ENCODE results near the gene PABPN1L.

The PABPN1L gene

DNA sequence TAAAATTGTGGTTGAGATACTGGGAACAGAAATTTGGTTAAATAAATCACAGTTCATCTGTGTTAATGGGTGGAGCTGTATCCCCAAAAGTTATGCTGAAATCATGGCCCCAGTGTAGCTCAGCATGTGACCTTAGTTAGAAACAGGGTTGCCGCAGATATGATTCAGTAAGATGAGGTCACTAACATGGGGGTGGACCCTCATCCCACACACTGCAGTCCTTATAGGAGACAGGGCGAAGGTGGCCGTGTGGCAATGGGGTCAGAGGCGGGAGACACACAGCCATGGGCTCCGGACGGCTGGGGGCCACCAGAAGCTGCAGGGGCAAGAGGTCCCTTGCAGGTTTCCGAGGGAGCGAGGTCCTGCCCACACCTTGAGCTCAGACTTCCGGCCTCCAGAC lies 20.4 kb downstream of the PABPN1L start:
- no peak for DNase-seq

DNA sequence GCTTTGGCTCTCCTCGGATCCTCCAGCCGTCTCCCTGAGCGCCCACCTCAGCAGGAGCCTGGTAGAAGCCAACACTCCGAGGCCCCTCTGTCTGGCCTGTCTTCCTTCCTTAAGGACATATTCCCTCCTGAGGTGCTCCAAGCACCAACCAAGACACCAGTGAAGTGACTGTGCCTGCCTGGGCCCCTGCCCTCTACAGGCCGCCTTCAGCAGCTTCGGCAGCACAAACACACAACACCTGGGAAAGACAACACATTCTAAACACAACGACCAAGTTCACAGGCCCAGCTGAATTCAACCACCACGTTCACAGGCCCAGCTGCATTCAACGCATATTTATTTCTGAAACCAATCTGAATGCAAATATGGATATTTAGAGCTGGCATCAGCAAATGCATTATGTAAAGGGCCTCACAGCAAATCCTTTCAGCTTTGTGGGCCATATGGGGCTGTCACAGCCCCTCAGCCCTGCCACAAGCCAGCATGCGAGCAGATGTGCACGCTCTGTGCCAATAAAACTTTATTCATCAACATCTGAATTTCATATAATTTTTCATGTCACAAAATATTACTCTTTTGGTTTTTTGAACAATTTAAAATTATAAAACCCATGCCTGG lies 21.9 kb downstream of the PABPN1L start:
- DNase-seq: no peak

DNA sequence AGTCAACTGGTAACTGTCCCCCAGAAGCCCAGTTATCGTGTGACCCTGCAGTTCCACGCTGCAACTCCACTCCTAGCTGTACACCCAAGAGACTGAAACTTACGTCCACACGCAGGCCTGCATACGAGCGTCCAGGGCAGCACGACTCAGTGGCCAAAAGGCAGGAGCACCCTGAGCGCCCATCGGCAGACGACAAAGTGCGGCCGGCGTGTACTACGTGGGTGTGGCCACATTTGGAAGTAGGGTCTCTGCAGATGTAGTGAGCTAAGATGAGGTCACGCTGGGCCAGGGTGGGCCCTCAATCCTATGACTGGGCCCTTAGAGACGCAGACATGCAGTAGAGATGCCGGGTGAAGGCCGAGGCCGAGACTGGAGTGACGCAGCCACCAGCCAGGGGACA lies 23.2 kb downstream of the PABPN1L start:
- DNase-seq: no peak

DNA sequence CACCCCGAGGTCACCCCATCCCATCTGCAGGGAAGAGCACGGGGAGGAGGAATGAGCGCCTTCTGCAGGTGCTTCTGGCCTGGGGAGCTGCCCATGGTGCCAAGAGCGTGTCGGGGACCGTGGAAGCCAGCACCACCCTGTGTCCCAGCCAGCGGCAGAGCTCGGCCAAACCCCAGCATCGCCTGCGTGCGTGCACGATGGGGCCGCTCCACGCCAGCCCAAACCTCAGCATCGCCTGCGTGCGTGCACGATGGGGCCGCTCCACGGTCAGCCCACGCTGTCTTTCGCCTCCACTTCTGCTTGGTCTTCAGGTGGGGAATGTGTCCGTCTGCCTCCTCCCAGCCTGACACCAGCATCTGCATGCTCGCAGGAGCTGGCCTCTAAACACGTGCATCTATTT lies 23.7 kb downstream of the PABPN1L start:
- no peak for DNase-seq

DNA sequence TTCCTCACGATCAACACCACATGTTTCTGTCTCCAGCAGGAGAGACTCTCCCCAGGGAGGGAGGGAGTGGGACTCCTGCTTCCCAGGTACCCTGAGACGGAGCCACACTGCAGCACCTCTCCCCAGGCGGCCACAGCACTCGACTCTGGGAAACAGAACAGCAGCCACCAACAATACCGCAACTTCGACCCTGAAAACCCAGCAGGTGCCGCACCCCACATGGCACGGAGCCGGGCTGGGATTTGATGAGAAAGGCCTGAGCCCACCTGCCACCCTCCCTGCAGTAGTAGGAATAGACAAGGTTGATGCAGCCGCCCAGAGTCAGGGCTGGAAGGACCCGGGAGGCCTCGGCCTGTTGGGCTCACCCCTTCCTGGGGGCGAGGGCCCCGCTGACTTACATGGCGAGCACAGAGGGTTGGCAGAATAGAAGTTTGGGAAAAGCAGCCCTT lies 24.1 kb downstream of the PABPN1L start:
- DNase-seq: no peak

DNA sequence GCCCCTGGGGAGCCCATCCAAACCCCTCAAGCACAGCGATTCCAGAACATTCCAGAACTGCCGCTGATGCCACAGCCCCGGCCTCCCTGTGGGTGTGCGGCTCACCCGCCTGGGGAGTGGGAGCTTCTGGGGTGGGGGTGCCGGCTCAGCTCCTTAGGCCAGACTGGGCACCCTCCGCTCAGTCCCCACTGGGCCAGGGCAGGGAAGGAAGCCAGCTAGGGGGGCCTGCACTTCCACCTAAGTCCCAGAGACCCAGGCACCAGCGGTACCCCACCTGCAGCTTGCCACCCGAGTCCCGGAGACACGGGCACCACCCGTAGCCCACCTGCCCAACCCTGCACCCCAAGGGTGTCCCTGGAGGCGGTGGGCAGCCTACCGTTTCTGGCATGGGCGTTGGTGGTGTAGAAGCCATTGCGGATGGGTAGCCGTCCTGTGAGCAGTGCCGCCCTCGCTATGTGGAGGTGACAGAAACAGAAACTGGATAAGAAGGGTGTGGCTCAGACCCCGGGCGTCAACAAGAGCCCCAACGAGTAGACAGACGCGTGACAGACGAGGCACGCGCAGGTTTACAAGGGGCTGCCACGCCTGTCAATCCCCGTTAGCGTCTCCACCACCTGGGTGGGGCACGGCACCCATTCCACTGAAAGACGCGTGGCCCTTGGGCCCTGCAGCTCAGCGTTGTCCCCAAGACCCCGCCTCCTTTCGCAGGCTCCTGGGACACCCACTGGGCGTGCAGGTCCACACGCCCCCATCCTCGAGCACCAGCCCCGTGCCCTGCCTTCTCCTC lies 24.7 kb downstream of the PABPN1L start:
- DNase-seq: no peak

DNA sequence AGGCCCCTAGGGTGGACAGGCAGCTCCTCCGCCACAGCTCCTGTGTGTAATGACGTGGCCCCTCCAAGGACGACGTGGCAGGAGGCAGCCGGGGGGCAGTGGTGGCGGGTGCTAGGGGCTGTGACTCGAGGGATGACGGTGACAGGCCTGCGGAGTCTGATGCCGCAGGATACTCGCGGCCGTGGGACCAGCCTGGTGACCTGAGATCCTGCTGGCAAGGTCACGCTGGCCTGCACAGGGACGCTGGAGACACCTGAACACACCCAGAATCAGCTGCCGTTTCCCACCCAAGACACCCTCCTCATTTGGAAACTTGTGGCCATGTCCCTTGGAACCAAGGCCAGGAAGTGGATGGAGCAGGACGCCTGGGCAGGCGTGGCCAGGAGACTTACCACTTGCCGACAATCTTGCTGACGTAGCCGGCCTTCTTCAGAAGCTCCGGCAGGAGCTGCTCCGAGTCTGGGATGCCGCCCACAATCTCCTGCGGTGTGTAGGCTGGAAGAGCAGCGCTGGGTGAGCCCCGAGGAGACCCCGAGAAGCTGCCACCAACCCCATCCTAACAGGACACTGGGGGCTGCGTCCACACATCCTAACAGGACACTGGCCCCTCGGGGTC lies 25.8 kb downstream of the PABPN1L start:
- no peak for DNase-seq

DNA sequence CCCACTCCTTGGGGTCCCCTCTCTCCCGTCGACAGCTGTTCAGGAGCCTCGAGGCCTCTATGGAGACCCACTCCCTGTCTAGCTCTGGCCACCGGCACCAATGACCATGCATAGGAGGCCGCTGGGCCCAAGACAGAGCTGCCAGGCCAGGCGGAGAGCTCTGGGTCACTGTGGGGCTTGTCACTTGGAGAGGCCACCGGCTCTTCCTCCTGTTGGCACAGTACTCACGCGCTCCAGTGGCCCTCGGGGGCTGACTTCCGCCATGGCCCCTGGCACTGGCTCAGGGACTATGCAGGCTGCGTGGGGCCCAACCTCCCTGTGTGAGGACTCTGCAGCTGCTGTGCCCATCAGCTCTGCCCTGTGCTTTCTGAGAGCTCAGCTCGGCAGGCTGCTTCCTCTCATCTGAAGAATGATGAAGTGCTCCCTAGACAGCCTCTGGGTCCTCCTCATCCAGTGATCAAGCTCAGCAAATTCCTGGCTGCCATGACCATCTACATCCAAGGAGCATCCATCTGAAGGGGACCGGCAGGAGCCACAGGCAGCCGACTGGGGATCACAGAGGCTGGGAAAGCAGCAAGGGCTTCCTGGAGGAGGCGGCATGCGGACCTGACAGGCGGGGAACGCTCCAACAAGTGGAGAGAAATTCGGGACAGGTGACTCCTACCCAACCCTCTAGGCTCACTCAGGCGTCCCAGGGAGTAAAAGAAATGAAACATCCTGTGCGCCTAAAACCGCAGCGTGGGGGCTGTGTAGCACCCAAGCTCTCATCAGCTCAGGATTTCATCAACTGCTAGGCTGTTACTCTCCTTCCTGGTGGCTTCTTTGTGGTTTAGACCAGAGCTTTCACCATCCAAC lies 26.5 kb downstream of the PABPN1L start:
- no peak for DNase-seq

DNA sequence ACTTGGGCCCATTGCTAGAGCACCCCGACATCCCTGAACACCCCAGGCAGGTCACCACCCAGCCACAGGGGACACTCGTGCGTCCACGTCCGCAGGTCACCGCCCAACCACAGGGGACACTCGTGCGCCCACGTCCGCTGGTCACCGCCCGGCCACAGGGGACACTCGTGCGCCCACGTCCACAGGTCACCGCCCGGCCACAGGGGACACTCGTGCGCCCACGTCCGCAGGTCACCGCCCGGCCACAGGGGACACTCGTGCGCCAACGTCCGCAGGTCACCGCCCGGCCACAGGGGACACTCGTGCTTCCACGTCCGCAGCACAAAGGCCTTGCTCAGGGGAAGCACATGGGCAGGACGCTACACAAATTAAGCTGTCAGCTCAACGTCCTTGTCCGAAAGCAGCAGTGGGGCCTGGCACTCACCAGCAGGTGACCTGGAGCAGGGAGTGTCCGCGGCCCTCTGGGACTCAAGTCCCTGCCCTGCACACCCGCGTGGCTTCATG lies 27.4 kb downstream of the PABPN1L start:
- no peak for DNase-seq

DNA sequence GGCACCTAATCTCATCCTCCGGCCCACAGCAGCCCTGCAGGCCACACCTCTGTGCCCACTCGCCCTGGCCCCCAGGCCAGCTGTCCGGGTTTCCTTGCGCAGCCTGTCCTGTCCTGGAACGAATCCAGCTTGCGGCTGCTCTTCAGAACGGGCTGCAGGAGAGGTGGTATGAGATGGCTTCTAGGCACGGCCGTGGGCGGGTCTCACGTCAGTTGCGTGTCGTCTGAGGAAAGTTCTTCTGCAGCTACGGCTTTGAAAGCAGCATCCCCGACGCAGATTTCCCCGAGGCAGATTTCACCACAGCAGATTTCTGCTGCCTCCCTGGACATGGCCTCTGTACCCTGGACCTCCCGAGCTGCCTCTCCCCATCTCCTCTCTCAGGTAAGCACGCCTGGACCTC lies 27.9 kb downstream of the PABPN1L start:
- no peak for DNase-seq

DNA sequence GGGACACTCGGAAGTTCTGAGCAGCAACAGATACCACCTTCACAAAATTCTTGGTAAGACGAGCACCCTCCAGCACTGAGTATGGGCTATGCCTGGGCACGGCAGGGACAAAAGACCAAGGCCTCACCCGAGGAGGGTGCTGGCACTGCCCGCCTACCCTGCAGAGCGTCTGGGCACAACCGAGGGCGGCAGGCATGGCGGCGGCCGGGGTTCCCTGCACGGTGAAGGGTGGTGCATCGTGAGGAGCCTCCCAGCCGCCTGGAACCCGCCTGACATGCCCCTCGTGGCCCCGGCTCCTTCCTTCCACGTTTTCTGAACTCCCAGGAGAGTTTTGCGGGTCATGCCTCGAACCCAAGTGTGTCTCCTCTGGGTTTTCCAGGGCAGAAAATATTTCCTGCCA lies 28.7 kb downstream of the PABPN1L start:
- DNase-seq: no peak

DNA sequence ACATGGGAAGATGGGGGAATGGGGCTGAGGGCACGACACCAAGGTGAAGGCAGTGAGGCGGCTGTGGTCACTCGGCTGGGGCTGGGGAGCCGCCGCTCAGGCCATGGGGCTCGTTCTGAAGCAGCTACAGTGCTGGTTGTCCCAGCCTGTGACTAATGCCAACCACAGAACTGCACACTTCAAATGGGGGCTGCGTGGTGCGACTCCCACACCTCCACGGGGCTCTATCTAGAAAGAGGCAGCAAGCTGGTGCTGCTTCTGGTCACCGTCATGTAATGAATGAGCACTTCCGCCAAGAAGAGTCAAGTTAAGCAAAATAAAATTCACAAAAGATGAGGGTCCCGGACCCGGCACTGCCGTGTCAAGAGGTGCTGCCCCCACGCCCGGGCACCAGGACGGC lies 29.7 kb downstream of the PABPN1L start:
- DNase-seq: no peak

DNA sequence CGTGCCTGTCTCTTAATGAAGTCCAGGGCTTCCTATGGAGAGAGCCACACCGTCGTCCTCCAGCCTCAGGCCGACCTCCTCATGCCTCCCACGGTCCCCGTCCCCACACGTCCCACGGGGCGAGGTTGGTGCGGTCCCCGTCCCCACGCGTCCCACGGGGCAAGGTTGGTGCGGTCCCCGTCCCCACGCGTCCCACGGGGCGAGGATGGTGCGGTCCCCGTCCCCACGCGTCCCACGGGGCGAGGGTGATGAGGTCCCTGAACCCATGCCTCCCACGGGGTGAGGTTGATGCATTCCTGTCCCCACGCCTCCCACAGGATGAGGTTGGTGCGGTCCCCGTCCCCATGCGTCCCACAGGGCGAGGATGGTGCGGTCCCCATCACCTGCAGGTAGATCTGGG lies 30.6 kb downstream of the PABPN1L start:
- DNase-seq: no peak

DNA sequence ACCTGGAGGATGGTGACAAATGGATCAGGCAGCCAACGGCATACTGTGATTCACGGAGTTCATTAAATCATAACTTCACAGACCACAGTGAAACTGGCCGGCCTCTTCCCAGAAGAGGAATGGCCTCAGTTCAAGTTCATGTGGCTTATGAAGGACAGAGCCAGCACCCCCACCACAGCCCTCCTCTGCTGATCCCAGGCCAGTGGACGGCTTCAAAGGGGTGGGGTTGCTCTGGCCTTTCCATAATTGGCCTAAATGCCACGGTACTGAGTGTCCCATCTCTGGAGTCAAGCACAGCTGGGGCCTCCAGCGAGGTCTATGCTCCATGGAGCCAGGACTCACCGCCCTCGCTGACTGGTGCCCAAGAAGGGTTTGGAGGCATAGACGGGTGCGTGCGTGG lies 31.1 kb downstream of the PABPN1L start:
- DNase-seq: no peak

DNA sequence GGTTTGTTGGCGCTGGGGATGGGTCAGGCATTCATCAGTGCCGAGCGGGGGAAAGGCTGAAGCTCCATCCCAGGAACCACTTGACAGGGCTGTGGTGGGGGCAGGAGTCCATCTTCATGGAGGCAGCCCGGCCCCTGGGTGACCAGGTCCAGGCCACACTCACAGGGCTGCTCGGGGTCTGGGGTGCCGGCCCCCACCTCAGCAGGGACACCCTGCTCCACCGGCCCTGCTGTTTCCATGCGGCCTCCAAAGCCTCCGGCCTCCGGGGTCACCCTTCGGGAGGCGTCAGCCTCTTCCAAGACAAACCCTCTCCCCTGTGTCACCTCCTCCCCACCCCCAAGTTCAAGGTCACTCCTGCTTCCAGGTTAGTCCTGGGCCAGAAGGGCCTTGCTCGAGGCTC lies 31.8 kb downstream of the PABPN1L start:
- DNase-seq: no peak

DNA sequence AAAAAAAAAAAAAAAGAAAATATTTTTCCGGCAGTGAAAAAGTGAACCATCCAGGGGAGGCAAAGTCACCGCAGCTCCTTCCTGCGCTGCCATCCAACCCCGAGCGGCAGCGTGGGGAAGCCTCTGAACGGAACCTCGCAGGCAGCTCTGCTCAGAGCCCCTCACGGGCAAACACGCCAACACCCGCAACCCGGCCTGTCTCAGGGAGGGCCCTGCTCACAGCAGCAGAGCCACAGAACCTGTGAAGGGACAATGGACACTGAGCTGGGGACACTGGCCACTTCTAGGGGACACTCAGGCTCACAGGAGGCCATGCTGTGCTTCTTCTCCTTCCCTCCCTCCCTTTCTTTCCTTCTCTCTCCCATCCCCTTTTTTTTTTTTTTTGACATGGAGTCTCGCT lies 33.4 kb downstream of the PABPN1L start:
- no peak for DNase-seq

DNA sequence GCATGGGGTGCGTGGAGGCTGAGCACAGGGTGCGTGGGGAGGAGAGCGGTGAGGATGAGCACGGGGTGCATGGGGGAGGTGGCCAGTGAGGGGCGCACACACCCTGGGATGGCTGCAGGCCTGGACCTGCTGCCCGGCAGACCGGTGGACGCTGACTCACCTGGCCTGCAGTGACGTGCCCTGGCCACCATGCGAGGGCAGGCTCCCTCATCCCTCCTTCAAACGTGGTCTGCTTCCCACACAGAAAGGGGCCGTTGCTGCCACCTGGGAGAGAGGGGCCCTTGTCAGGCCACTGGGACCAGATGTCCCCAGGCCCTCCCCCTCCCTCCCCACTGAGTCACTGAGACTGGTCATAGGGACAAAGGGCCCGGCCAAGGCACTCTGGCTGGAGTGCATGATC lies 34.6 kb downstream of the PABPN1L start:
- no peak for DNase-seq

DNA sequence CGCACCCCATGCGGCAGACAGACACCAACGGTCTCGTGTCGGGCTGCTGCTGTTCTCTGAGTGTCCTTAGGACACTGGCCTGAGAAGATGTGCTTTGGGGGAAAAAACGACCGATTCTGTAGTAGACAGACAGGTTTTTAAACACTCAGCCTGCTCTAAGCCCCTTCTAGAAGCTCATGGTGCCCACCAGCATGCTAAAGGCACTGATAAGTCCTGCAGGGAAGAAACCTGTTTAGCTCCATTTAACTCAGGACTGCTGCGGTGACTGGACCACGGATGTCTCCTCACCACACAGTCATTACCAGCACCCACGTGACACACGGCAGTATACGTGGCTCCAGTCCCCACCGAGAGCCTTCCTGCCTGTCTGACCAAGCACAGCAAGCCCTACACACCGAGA lies 35.7 kb downstream of the PABPN1L start:
- no peak for DNase-seq

DNA sequence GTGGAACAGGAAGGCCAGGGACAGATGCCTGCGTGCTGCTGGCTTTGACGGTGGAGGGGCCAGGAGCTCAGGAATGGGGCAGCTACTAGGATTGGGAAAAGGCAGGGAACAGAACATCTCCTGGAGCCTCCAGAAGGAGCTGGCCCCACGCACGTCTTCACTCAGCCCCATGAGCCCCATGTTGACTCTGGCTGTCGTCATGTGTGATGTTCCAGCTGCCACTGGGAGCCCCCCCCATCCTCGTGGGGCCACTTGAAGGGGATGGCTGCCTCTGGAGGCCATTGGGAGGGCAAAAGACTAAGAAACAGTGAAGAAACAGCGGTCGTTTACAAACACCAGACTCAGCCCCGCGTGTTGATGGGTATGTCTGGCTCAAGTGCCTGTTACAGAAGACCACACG lies 36.2 kb downstream of the PABPN1L start:
- no peak for DNase-seq

DNA sequence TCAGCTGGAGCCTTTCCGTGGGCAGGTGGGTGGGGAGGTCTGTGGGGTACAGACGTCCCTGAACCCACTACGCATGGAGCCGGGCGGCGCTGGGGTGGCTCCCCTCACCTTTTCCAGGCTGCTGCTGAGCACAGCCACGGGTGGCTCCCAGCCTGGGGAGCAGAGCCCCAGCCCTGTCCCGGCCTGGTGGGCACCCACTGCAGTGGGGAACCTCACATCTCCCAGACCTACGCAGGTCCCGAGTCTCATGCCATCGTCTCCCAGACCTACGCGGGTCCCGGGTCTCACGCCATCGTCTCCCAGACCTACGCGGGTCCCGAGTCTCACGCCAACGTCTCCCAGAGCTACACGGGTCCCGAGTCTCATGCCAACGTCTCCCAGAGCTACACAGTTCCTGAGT lies 37.7 kb downstream of the PABPN1L start:
- DNase-seq: no peak

DNA sequence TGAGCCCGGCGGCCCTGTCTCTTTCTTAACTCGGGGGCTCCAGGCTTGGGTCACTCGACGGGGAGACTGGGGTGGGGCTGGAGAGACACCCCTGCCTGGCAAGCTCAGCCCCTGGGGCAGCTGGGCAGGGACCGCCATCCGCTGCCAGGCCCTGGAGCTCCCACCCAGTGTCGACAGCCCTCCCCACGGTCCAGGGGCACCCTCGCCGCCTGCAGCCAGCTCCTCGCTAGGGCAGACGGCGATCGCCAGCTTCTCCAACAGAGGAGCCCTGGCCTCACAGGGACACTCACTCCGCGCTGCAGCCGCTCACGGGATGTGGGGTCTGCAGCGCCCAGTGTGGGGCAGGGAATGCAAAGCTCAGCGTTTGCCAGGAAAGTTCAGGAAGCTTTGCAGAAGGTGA lies 38.7 kb downstream of the PABPN1L start:
- DNase-seq: no peak

DNA sequence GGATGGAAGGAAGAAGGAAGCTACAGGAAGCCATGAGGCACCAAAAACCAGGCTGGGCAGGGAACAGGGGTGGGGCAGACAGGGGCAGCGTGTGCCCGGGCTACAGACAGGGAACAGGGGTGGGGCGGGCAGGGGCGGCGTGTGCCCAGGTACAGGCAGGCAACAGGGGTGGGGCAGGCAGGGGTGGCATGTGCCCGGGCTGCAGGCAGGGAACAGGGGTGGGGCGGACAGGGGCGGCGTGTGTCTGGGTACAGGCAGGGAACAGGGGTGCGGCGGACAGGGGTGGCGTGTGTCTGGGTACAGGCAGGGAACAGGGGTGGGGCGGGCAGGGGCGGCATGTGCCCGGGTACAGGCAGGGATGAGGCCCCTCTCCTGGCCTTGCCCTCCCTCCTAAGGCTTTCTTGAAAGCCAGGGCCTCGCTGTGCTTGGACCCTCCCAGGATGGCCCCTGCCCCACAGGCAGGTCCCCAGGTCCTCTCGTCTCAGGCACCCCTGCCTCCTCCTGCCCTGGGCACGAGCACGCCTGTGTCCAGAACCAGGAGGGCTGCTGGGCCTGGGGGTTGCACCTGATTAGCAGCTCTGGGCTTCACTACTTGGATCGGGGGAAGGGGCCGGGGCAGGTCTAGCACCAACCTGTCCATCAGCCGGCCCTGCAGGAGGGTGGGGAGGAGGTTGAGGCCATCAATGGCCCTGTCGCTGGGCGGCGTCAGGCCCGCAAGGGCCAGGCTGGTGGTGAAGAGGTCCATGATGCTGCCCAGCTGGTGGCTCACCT lies 40.2 kb downstream of the PABPN1L start:
- no peak for DNase-seq
